GM18498 (cell line): Measurements from ENCODE around the gene ZNF653.
"Not testable (repeated sequence)": the region's sequence is repeated elsewhere in the genome, so short reads cannot be mapped to it uniquely, and the experiment has no call there.

Source experiments
- ATAC-seq: cut with Tn5 transposase; IDR thresholded peaks from one replicate; pipeline ENCODE4 v1.9.1; 2021; ENCODE audit warnings: mild to moderate bottlenecking, moderate library complexity; ENCODE audit not compliant: unreplicated experiment

The ZNF653 gene

DNA sequence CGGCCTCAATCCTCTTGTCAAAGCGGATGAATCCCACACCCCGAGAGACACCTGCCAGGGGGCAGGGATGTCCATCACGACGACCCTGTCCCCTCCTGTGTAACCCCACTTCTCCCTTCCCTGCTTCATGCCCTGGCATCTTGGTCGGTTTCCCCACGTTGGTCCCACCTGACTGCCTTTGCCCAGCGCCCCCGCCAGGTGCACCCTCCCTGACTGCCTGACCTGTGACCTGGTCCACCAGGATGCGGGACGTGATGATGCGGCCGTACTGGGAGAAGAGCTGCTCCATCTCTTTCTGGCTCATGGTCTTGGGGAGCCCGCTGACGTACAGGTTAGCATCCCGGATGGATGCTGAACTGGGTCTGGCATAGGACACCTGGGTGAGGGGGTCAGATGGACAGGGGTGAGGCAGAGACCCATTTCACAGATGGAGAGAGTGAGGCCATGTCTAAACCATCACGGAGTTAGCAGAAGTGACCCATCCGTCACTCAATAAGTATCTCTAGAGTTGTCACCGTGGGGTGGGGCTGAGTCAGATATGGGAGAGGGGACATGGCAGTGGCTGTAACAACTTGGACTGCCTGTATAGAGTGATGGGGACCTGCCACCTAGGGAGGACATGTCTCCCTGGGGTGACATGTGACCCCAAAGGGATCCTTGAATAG lies 47.3 kb downstream of the ZNF653 start:
- no peak for ATAC-seq

- ATAC-seq, result no peak
These were observed 47.8 kb downstream of the ZNF653 start for GRCh38 chr19:11457831-11458230.

- ATAC-seq, result no peak
These were observed 48.5 kb downstream of the ZNF653 start for GRCh38 chr19:11457115-11457514.

GRCh38 chr19:11456659-11457058 lies 49.0 kb downstream of the ZNF653 start:
- ATAC-seq, result no peak

- not testable (repeated sequence) for ATAC-seq
These were observed 50.4 kb downstream of the ZNF653 start for GRCh38 chr19:11455233-11455554.

DNA sequence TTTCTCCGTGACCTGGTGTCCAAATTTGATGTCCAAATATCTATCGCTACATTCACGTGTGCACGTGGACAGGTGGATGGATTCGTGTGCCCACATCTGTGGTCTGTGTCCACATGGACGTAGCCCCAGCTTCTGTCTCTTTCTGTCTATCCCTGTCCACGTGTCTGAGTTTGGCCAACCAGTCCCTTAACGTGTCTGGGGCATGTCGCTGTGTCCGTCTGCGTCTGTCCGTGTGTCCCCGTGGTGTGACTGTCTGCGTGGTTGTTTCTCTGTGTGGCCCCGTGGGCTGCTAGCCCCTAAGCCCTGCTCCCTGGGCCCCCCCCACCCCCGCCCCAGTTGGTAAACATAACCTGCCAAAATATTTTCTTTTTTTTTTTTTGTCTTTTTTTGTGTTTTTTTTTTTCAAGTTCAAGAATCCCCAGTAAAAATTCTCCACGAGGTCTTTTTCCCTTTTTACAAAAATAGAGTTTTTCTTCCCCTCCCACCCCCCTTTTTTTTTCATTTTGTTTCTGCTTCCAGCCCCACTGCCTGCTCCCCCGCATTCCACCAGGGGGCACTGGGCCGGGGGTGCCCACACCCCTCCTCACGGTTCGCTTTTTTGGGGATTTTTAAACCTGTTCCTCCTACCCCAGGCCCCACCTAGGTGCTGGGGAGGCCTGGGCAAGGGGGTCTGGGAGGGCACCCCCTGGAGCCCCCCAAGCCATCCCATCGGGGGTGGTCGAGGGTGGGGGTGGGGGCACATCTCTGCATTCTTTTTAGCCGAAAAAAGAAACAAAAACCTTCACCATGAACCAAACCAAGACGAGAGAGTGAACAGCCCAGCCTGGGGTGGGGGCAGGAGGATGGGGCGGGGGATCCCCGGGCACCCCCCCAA lies 51.9 kb downstream of the ZNF653 start:
- ATAC-seq, result no peak

GRCh38 chr19:11452620-11453310 lies 52.9 kb downstream of the ZNF653 start:
- ATAC-seq, result no peak

DNA sequence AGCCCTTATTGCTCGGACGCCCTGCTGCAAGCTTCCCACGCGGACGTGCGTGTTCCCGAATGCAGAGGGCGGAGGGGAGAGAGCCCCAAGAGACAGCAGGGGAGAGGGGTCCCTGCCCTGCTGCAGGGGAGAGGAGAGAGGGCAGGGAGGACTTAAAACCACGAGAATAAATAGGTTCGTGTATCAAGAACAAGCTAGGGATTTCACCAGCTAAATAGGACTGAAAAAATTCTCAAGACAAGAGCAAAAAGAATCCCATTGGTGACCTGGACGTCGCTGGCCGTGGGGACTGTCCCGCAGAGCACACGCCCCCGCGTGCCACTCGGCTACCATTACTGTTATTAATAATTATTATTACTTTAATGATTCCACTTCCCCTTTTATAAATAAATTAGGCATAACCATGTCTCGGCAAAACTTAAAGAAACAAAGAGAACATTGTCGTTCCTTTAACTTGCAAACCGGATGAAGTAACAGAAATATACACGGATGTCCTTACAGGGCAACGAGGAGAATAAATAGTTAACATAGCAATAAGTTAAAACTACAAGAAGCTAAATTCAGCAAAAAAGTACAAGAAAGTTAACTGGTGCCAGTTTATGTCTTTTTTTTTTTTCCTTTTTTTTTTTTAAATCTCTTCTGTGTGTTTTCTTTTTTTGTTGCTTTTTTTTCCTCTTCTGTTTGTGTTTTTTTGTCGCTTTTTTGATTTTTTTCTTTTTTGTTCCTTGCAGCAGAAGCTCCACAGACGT lies 53.6 kb downstream of the ZNF653 start:
- no peak for ATAC-seq

DNA sequence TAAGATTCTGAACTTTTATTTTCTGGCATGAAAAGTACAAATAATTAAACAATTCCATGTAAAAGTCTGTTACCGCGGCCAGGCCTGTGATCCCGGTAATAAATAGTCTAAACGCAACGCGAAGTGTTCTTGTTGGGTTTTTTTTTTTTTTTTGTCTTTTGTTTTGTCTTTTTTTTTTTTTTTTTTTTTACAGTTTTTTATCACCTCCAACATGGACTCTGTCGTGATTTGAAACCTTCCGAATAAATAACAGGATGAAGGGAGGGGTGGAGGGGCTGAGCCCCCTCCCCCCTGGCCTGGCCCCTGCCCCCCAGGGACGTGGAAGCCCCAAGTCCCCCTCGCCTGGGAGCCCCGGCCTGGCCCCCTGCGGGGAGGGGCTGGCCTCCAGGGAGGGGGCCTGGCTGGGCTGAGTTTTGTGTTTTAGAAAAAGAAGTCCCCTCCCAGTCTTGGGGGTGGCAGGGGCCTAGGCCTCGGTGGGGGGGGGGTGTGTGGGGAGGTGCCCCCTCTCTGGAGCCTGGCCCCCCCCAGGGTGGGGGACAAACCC lies 54.2 kb downstream of the ZNF653 start:
- ATAC-seq, result no peak

- no peak for ATAC-seq
These were observed 54.9 kb downstream of the ZNF653 start for GRCh38 chr19:11450570-11451326.

GRCh38 chr19:11448923-11449554 lies 56.6 kb downstream of the ZNF653 start:
- ATAC-seq, result no peak

- ATAC-seq, result no peak
These were observed 57.2 kb downstream of the ZNF653 start for GRCh38 chr19:11448410-11448809.

GRCh38 chr19:11447347-11448262 lies 58.0 kb downstream of the ZNF653 start:
- ATAC-seq, result no peak

- ATAC-seq, result no peak
These were observed 58.9 kb downstream of the ZNF653 start for GRCh38 chr19:11446652-11447301.

DNA sequence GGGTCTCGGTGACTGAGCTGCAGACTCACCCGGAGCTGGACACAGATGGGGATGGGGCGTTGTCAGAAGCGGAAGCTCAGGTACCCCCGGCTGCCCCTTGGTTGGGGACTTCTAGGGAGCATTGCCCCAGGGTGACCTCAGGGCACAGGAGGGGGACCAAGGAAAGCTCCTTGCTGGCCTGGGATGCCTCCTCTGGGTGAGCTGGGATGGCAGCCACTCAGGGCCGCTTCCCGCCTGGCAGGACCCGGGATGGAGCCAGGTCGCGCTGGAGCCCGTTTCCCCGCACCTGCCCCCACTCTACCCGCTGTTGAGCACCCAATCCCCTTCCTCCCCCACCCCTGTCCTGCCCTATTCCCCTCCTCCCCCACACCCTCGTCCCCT lies 59.4 kb downstream of the ZNF653 start:
- no peak for ATAC-seq

DNA sequence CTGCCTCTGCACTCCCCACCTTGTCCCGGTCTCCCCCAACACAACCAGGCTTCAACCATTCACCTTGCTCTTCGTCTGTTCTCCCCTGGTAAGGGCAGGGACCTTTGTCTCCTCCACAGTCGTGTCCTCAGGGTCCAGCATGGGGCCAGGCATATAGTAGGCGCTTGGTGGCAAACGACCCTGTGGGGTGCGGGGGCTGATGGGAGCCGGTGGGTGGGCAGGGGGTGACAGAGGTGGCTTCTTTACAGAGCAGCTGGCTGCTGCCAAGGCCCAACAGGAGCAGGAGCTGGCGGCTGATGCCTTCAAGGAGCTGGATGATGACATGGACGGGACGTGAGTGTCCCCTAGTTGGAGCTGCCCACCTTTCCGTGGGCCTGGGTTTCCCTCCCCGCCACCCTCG lies 60.5 kb downstream of the ZNF653 start:
- ATAC-seq, result no peak

GRCh38 chr19:11444059-11444458 lies 61.6 kb downstream of the ZNF653 start:
- ATAC-seq, result no peak

GRCh38 chr19:11437955-11438354 lies 67.7 kb downstream of the ZNF653 start:
- ATAC-seq, result no peak
